ENCODE results near the gene ATG2A. TPM values are rescaled to one million over a fixed set of nuclear protein-coding genes. Genes with fewer than 3 reads are reported as not detected.

The ATG2A gene
- total and polyA plus RNA-seq, 10 donors = 14.3 to 57.3 (median 34.0) TPM

- intact Hi-C loops (cut with DNase I; ENCODE audit: low total_unique reads) = no loop called here
- no peak overlapping the region for H3K4me3 ChIP-seq
- no peak for DNase-seq
- TF ChIP-seq POLR2A (IDR thresholded peaks at IDR 0.05) (no peak), CTCF (IDR thresholded peaks at IDR 0.05 in 8 of 11, conservative IDR thresholded peaks at IDR 0.05 in 3 of 11) (no peak), POLR2AphosphoS5 (IDR thresholded peaks at IDR 0.05) (peak in 1 of 3 donors; percentile 30)
- H3K27ac ChIP-seq = no peak overlapping the region
- H3K4me1 ChIP-seq = peaks cover 9 to 28% (median 17%) of the 10 kb centered on the region in 6 donors
- H3K36me3 ChIP-seq = peaks cover 9 to 82% (median 76%) of the 10 kb centered on the region in 6 donors
- no peaks in the 10 kb centered on the region for H3K9me3 ChIP-seq
- no peaks in the 10 kb centered on the region for H3K27me3 ChIP-seq (replicated peaks in 1 of 7)
- 85 to 93% (median 88%) methylated on average over 9 of the region's 9 CpGs for WGBS, 5 donors
Observed at GRCh38 chr11:64911689-64912088, 5.3 kb downstream of the ATG2A start.

DNA sequence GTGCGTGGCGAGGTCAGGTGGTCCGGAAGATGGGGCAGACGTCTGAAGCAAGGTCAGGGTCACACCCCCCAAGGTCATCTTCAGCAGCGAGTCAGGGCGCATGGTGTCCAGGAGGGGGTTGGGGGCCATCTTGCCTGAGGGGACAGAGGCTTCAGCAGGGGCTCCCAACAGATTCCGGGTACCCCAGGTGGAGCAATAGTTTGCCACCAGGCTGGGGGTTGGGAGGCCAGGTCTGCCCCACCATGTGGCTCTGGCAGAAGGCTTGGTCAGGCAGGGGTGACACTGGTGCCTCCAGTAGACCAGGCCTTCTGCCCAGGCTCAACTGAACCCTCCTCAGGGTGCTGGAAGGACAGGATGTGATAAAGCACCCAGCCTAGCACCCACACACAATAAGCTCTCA lies 5.9 kb downstream of the ATG2A start:
- intact Hi-C loops (cut with DNase I; ENCODE audit: low total_unique reads) = no loop called here
- no peak for DNase-seq
- no peak overlapping the region for H3K27ac ChIP-seq
- peaks cover 9 to 87% (median 81%) of the 10 kb centered on the region in 6 donors for H3K36me3 ChIP-seq
- no peaks in the 10 kb centered on the region for H3K9me3 ChIP-seq
- peaks cover 7 to 23% (median 11%) of the 10 kb centered on the region in 6 donors for H3K4me1 ChIP-seq
- H3K27me3 ChIP-seq (replicated peaks in 1 of 7) = no peaks in the 10 kb centered on the region
- TF ChIP-seq CTCF (IDR thresholded peaks at IDR 0.05 in 8 of 11, conservative IDR thresholded peaks at IDR 0.05 in 3 of 11) (no peak), POLR2A (IDR thresholded peaks at IDR 0.05) (no peak), POLR2AphosphoS5 (IDR thresholded peaks at IDR 0.05) (no peak)
- WGBS, 5 donors = 72 to 90% (median 89%) methylated on average over 6 to 7 of the region's 7 CpGs
- no peak overlapping the region for H3K4me3 ChIP-seq

DNA sequence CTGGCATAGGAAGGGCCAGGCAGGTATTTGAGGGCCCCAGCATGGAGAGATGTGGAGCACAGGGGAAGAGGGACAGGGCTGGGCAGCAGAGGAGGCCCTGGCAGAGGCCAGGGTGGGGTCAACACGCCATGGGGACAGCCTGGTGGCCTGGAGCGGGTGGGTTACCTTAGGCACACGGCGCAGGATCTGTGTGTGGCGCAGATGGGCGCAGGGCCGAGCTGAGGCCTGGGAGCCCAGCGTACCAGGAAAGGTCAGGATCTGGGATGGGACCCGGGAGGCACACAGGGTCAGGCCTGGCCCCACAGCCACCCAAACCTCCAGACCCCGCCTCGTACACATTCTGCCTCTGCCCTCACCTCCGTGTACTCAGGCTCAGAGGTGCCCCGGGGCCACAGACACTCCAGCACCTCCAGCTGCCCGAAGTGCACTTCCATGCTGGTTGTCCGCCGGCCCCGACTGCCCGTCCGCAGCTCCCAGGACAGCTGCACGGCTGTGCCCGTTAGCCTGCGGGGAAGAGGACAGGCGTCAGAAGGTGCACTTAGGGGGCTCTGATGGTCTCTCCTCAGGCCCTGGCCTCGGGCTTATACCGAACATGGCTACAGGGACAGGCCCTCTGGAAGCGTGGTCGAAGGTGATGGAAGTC lies 6.4 kb downstream of the ATG2A start:
- TF ChIP-seq POLR2AphosphoS5 (IDR thresholded peaks at IDR 0.05) (peak in 1 of 3 donors; percentile 49), POLR2A (IDR thresholded peaks at IDR 0.05) (no peak)
- Histone ChIP-seq H3K9me3 (no peaks in the 10 kb centered on the region), H3K4me1 (peaks cover 2 to 17% (median 6%) of the 10 kb centered on the region in 6 donors), H3K27ac (no peak overlapping the region), H3K4me3 (no peak overlapping the region), H3K27me3 (replicated peaks in 1 of 7) (no peaks in the 10 kb centered on the region), H3K36me3 (peaks cover 9 to 93% (median 87%) of the 10 kb centered on the region in 6 donors)
- DNase-seq = peak; percentile 72
- intact Hi-C loops (cut with DNase I; ENCODE audit: low total_unique reads) = no loop called here
- WGBS, 5 donors = 94 to 97% (median 96%) methylated on average over 20 to 27 of the region's 27 CpGs

GRCh38 chr11:64909653-64910343 lies 7.2 kb downstream of the ATG2A start:
- DNase-seq = peak; percentile 70
- Histone ChIP-seq H3K4me3 (no peak overlapping the region), H3K9me3 (no peaks in the 10 kb centered on the region), H3K4me1 (peaks cover 0 to 9% (median 0%) of the 10 kb centered on the region in 6 donors), H3K27me3 (replicated peaks in 1 of 7) (no peaks in the 10 kb centered on the region), H3K36me3 (peaks cover 9 to 100% (median 94%) of the 10 kb centered on the region in 6 donors), H3K27ac (no peak overlapping the region)
- intact Hi-C loops (cut with DNase I; ENCODE audit: low total_unique reads) = no loop called here
- TF ChIP-seq POLR2AphosphoS5 (IDR thresholded peaks at IDR 0.05) = no peak
- TF ChIP-seq POLR2A (IDR thresholded peaks at IDR 0.05) = no peak
- no peak for TF ChIP-seq CTCF (IDR thresholded peaks at IDR 0.05 in 8 of 11, conservative IDR thresholded peaks at IDR 0.05 in 3 of 11)
- 92 to 98% (median 97%) methylated on average over 13 to 39 of the region's 39 CpGs for WGBS, 5 donors
